NCI-H1105 (cell line): ENCODE data around the gene ADSS2.
"Not testable (repeated sequence)": the region's sequence is repeated elsewhere in the genome, so short reads cannot be mapped to it uniquely, and the experiment has no call there.

Experiments used
- DNase-seq: peaks from one replicate; lab custom pipeline; 2025; lab: John Stamatoyannopoulos, UW

Gene ADSS2

GRCh38 chr1:244395965-244396364 is 55.7 kb downstream of the ADSS2 start:
- DNase-seq: no peak

DNA sequence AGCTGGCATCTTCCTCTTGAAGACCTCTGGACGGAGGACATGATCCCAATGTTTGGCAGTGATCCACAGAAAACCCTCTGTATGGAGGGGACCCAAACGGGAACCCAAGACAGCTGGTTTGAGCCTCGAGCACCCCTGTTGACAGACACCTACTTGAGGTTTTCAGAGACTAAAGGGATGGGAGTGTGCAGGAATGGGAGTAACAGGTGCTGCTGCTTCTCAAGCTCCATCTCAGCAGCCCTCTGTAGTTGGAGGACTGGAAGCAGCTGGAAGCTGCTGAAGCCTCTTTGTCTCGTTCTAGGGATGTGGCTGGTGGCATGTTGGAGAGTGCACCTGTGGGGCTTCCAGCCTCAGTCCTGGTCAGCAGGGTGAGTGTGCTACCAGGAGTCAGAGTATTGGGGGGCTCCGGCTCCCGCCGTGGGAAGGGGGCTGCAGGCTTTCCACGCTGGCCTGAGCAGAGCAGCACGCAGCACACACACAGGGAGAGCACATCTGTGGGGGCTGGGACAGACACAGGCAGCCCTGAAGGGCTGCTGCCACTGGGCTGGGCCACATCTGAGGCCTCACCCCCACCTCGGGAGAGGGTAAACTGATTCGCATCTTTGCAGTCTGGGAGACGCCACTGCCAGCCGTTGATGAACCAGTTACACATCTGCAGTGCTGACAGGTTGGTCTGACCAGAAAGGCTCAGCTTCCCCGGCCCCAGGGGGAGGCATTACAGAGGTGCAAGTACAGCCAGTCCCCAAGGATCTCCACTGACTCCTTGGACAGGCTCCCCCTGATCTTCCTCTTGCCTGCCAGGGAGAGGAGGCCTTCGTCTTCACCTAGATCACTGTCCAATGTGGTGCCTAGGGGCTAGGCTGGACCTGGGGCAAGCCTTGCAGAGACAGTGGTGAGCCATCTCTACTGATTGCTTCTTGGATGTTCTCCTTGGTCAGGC is 56.6 kb downstream of the ADSS2 start:
- no peak for DNase-seq

- no peak for DNase-seq
These were observed 57.4 kb downstream of the ADSS2 start for GRCh38 chr1:244394346-244394745.

DNA sequence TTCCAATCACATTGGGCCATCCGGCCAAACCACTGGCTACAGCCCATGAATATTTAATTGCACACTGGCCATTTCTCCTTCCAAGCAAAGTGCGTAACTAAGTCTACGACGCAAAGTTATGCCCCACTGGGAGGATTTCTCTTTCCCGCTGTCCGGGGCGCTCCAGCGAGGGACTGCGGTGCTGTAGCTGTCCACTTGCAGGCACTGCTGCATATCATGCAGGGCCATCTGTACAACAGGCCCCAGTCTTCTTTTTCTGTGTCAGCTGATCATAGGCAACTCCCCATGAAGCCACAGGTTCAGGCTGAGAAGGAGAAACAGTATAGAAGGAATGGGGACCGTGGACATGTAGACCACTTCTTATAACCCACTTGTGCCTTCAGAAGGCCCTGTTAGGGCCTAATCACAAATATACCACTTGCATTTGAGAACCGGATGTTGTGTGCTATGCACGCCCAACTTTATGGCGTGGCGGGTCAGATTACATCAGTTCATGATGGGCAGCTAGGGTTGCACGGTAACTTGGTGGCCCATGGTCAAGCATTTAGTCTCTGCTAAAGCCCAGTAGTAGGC is 58.0 kb downstream of the ADSS2 start:
- DNase-seq: no peak

DNA sequence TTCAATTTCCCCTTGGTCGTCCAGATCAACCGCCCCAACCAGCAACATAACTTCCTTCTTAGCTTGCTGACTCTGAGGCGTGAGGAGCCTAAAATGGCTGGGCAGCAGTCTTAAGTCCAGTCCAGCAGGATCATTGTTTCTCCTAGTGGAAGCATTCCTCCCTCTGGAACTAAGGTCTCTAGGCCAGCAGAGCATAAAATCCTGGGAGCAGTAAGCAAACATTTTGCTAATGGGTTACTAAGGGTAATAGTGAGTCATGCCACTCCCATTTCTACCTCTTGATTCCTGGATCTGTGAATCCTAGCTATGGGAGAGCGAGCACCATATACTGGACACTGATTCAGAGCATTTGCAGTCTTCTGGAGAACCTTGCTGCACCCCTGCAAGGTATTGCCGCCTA is 59.9 kb downstream of the ADSS2 start:
- no peak for DNase-seq

DNA sequence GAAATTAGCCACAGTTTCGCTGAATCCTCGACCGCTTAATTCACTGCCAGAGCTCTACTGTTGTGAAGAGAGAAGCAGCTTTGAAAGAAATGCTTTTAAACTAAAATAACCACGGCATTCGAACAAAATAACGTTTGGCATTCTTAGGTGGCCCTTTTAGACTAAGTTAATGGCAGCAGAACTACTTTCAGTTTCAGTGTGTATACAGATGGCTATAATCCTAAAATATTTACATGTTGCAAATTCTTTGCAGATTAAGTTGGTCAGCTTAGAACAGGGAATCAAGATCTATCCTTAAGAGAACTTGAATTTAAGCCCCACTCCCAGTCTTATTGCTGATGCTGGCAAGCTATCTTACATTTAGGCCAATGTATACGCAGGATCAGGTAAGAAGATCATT is 62.7 kb downstream of the ADSS2 start:
- no peak for DNase-seq

DNA sequence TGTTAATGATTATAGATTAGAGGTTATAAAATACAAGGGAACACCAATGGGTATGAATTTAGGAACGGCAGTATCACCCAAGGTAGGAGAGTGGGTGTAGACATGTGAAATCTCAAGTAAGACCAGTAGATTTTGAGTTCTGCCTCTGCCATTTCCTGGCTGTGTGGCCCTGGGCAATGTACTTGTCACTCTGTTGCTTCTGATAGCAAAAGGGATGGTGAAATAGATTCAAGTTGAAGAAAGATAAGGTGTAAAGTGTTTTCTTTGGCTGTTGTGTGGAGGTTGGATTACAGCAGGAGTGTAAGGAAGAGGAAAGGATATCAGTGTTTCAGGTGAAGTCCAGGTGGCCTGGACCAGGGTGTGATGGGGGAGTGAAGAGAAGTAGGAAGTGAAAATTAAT is 64.3 kb downstream of the ADSS2 start:
- DNase-seq: no peak

- no peak for DNase-seq
These were observed 65.1 kb downstream of the ADSS2 start for GRCh38 chr1:244386595-244386994.

DNA sequence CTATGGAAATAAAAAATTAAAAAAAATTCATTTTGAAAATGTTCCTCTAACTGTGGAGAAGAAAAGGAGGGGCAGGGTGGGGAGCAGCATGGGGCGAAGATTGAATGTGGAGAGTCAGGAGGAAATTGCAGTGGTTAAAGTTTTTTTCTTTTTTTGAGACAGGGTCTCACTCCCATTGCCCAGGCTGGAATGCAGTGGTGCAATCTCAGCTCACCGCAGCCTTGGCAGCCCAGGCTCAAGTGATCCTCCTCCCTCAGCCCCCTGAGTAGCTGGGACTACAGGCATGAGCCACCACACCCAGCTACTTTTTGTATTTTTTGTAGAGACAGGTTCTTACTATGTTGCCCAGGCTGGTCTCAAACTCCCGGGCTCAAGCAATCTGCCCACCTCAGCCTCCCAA is 67.6 kb downstream of the ADSS2 start:
- no peak for DNase-seq

GRCh38 chr1:244383278-244383884 is 68.3 kb downstream of the ADSS2 start:
- DNase-seq: no peak

- DNase-seq: no peak
These were observed 69.7 kb downstream of the ADSS2 start for GRCh38 chr1:244381878-244382565.

GRCh38 chr1:244376126-244376525 is 75.6 kb downstream of the ADSS2 start:
- no peak for DNase-seq

- no peak for DNase-seq
These were observed 76.7 kb downstream of the ADSS2 start for GRCh38 chr1:244375051-244375450.

- not testable (repeated sequence) for DNase-seq
These were observed 77.2 kb downstream of the ADSS2 start for GRCh38 chr1:244374484-244374883.

DNA sequence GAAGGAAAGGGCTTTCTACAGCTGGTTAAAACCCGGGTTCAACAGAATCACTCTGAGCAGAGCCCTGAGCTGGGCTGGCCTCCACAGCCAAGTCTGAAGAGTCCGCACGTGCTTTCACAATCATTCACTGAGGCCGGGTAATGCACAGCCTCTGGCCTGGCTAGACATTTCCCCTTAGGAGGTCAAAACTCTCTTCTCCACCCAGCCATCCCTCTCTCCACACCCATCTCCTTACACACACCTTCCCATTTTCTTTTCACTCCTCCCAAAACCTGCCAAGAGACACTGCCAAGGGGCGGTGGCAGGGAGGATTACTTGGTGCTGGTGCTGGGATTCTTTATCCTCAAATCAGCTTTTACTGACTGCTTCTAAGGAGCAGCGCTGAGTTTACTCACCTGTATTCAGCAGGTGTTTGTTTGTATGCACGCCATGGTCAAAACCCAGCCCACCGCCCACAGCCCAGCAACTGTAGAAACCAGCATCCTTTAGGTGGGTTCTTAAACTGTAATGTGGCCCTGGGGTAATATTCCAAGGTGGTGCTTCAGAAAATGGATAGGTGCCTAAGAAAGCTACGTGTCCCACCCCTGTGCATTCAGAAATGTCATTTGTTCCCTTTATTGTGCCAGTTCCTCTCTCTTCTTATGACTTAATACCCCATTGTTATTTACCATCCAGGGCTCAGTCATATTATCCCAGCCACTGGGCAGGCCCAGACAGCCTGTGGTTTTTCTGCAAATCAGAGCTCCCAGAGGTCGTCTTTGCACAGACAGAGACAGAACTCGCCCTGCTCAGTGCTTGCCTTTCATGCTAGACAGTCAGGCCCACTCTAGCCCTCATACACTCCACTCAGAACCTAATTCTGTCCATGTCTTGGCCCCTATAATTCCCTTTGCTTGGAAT is 80.2 kb downstream of the ADSS2 start:
- no peak for DNase-seq

DNA sequence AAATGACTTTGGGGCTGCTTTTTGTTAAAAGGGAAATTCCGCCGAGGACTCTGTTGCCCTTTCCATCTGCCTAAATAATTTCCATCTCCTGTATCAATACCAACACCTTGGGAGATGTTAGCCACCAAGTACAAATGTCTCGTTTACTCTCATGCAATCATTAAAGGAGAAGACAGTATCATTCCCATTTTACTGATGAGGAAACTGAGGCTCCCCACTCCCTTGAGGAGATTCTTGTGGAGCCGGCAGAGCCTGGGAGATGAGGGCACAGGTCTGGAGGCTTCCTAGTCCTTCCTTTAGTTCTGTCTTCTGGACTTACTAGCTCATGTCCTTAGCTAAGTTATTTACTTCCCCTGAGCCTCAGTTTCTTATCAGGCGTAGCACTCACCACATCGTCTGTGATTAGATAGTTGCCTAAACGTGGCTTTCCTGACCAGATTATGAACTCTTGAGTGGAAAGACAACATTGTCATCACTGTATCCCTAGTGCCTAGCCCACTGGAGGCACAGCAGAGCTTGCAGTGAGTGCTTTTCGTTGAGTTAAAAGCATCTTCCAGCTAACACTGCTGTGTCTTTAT is 81.6 kb downstream of the ADSS2 start:
- DNase-seq: no peak

GRCh38 chr1:244369256-244370057 is 82.3 kb downstream of the ADSS2 start:
- no peak for DNase-seq

DNA sequence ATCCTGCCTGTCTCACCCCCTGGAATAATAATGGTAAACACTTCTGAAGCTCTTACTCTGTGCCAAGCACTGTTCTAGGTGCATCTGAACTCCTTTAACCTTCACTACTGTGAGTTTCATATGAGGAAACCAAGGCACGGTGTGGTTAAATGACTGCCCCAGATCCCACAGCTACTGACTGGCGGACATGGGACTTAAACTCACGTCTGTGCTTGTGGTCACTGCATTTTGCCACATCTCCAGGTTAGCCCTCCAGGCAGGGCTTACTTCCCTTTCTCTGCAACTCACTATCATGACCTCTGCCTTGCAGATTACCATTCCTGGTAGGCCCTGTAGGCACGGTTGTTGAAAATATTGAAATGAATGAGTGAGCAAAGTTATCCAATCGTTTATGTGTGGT is 83.4 kb downstream of the ADSS2 start:
- DNase-seq: no peak

DNA sequence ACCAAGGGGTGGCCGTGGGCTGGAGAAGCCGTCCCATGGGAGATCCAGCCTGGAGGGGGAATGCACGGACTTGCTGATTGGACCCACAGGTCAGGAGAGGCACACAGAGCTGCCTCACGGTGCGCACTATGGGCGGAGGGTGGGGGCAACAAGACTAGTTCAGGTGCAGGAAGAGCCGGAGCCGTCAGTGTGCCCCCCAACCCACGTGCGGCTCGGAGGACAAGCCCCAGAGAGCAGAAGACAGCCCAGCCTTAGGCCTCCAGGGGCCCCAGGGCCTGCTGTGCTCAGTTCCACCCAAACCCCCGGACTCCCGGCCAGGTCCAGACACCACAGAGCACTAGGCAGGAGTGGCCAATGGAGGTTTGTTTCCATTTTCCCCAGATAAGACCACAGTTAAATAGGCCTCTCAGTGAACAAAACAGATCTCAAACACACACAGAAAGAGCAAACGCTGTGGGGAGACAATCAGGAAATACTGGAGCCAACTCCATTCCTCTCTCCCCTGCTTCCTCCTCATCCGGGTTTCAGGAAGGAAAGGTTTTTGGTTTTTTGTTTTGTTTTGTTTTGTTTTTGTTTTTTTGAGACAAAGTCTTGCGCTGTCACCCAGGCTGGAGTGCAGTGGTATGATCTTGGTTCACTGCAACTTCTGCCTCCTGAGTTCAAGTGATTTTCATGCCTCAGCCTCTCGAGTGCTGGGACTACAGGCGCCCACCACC is 84.2 kb downstream of the ADSS2 start:
- no peak for DNase-seq

- DNase-seq: no peak
These were observed 85.9 kb downstream of the ADSS2 start for GRCh38 chr1:244365809-244366208.
